CD4-positive, alpha-beta T cell (primary cell): ENCODE measurements around the gene REXO5. TPM values are rescaled to one million over a fixed set of nuclear protein-coding genes. Genes with fewer than 3 reads are reported as not detected.

ENCODE experiments used
- ATAC-seq: fragments of 200-7000 bp; cut with Tn5 transposase; one replicate; pipeline ENCODE4 v1.10.0; 2022; ENCODE audit warnings: mild to moderate bottlenecking; ENCODE audit not compliant: poor library complexity
- CTCF ChIA-PET: fragments of 350-600 bp; sonication (Branson Sonifier 250); formaldehyde crosslinking; loops from one replicate; lab custom pipeline; 2021; ENCODE audit warnings: antibody characterized with exemption, inconsistent platforms; lab: Charles Lee
- POLR2A ChIA-PET: fragments of 350-600 bp; sonication (Branson Sonifier 250); formaldehyde crosslinking; loops from one replicate; lab custom pipeline; 2021; ENCODE audit warnings: antibody characterized with exemption, inconsistent platforms; lab: Charles Lee
- DNase-seq, 14 experiments: peaks; one replicate each; pipeline ENCODE4 v3.0.0-alpha.2; 2013 to 2020; ENCODE audit warnings: mixed read lengths in 2 of 14
- H3K27ac ChIP-seq, 2 donors: one replicate each; pipeline versions ENCODE4 v1.5.1 to v1.7.0; 2013; ENCODE audit warnings: low read length in 2 of 2, low read depth in 1 of 2, mild to moderate bottlenecking in 1 of 2
- H3K27me3 ChIP-seq, 2 experiments: 1 replicate in 1 of 2; 2 replicates in 1 of 2; pipeline versions ENCODE4 v1.6.1 to v1.7.0; 2013; ENCODE audit warnings: low read length in 2 of 2, control low read depth in 1 of 2, mild to moderate bottlenecking in 1 of 2, moderate library complexity in 1 of 2; ENCODE audit not compliant: insufficient read depth in 2 of 2, control insufficient read depth in 1 of 2
- H3K36me3 ChIP-seq: one replicate; pipeline ENCODE4 v1.6.1; 2013; ENCODE audit warnings: low read length, control low read depth; ENCODE audit not compliant: insufficient read depth
- H3K4me1 ChIP-seq: one replicate; pipeline ENCODE4 v1.6.1; 2013; ENCODE audit warnings: low read length, control low read depth; ENCODE audit not compliant: insufficient read depth
- H3K4me3 ChIP-seq: one replicate; pipeline ENCODE4 v1.5.1; 2013; ENCODE audit warnings: mild to moderate bottlenecking, low read length, moderate library complexity
- H3K9me3 ChIP-seq, 2 experiments: 1 replicate in 1 of 2; 2 replicates in 1 of 2; pipeline versions ENCODE4 v1.6.1 to v1.7.0; 2013; ENCODE audit warnings: low read length in 2 of 2, mild to moderate bottlenecking in 2 of 2, control low read depth in 1 of 2, moderate library complexity in 1 of 2; ENCODE audit not compliant: control insufficient read depth in 1 of 2, insufficient read depth in 1 of 2
- H3K27ac Mint-ChIP-seq: one replicate; pipeline ENCODE4 v1.8.0; 2020; ENCODE audit warnings: mixed read lengths
- H3K27me3 Mint-ChIP-seq: one replicate; pipeline ENCODE4 v1.8.0; 2021; ENCODE audit warnings: mixed read lengths
- H3K36me3 Mint-ChIP-seq: one replicate; pipeline ENCODE4 v1.8.0; 2021; ENCODE audit warnings: low read depth, mixed read lengths
- H3K4me1 Mint-ChIP-seq: one replicate; pipeline ENCODE4 v1.8.0; 2021; ENCODE audit warnings: low read depth, mixed read lengths
- H3K4me3 Mint-ChIP-seq: one replicate; pipeline ENCODE4 v1.8.0; 2020; ENCODE audit warnings: mild to moderate bottlenecking, mixed read lengths
- H3K9me3 Mint-ChIP-seq: one replicate; pipeline ENCODE4 v1.8.0; 2020; ENCODE audit warnings: mixed read lengths
- CTCF ChIP-seq: fragments of 200-600 bp; IDR thresholded peaks from one replicate; pipeline ENCODE4 v1.8.0; 2022; ENCODE audit warnings: antibody characterized with exemption, mild to moderate bottlenecking
- intact Hi-C, 2 experiments: fragments of 100-400 bp; cut with DNase I in 1 of 2; cut with micrococcal nuclease in 1 of 2; formaldehyde crosslinking; loops; one replicate each; pipeline versions ENCODE4 v1.15.1 to v1.9.0; 2023 to 2025; cut with DNase I, micrococcal nuclease
- total RNA-seq, 174 experiments: library from RNA in 2 of 174; stranded (reverse) in 2 of 174; gene quantifications; one replicate each; pipeline ENCODE4 v1.2.3 and lab custom pipeline; 2021 to 2026

REXO5 gene
- total RNA-seq, 2 experiments from 2014 or later: 0.56 TPM; not detected in 1

DNA sequence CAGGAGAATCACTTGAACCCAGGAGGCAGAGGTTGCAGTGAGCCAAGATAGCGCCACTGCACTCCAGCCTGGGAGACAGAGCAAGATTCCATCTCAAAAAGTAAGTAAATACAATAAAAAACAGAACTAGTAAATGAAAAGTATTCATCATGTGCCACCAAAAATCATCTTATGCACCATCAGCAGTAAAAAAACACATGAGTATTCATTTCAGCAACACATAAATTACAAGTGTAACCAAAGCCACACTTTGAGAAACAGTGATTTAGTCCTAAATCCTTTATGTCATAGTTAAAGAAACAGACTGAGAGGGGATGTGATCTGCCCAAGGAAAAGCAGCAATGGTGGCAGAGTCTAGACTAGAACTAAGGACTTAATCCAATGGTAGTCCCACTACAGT is 80.9 kb downstream of the REXO5 start:
- Mint-ChIP-seq H3K9me3 (no peaks in the 10 kb centered on the region), H3K4me3 (no peak overlapping the region), H3K4me1 (peaks cover 14% of the 10 kb centered on the region), H3K36me3 (peaks cover 23% of the 10 kb centered on the region), H3K27me3 (no peaks in the 10 kb centered on the region), H3K27ac (no peak overlapping the region)
- DNase-seq: no peak
- Histone ChIP-seq H3K27ac (no peak overlapping the region), H3K4me1 (peaks cover 2% of the 10 kb centered on the region), H3K4me3 (no peak overlapping the region), H3K27me3 (no peaks in the 10 kb centered on the region), H3K9me3 (no peaks in the 10 kb centered on the region), H3K36me3 (peaks cover 18% of the 10 kb centered on the region)
- ChIA-PET POLR2A (interaction anchor here (1.1 kb wide), 1 partner anchor 13 kb away, joined by 3 read pairs; the partner anchor contains the start of genes DCUN1D3 and LYRM1), CTCF (no interaction called here)
- no peak for TF ChIP-seq CTCF
- intact Hi-C loops: no loop called here
- no peak for ATAC-seq

GRCh38 chr16:20889625-20890275 is 83.4 kb downstream of the REXO5 start:
- Mint-ChIP-seq H3K27ac (no peak overlapping the region), H3K9me3 (no peaks in the 10 kb centered on the region), H3K4me1 (peaks cover 4% of the 10 kb centered on the region), H3K36me3 (peaks cover 34% of the 10 kb centered on the region), H3K4me3 (no peak overlapping the region), H3K27me3 (no peaks in the 10 kb centered on the region)
- DNase-seq: no peak
- CTCF ChIA-PET: no interaction called here
- intact Hi-C loops: no loop called here
- POLR2A ChIA-PET: interaction anchor here (1.0 kb wide), 1 partner anchor 15 kb away, joined by 3 read pairs; no protein-coding TSS in a partner anchor
- H3K36me3 ChIP-seq: peaks cover 28% of the 10 kb centered on the region
- no peak for TF ChIP-seq CTCF
- no peaks in the 10 kb centered on the region for H3K9me3 ChIP-seq
- H3K4me3 ChIP-seq: no peak overlapping the region
- H3K4me1 ChIP-seq: no peaks in the 10 kb centered on the region
- no peak overlapping the region for H3K27ac ChIP-seq
- no peak for ATAC-seq
- H3K27me3 ChIP-seq: no peaks in the 10 kb centered on the region

DNA sequence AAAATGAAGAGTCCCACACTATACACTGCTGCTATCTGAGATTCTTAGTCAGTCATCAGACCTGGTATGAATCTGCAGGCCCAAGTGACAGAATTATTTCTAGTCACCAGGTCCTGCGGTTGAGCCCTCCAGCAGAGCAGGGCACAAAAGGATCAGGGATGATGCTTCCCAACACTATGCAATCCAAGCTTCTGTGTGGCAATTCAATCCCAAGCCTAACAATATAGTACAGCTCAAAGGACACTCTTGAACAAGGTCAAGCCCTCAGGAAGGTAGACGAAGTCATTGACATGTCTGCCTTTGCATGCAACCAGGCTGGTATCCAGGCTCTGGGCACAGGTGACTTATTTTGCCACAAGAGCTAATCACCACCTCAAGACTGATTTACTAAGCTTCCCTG is 88.1 kb downstream of the REXO5 start:
- Histone ChIP-seq H3K36me3 (peaks cover 28% of the 10 kb centered on the region), H3K27ac (no peak overlapping the region), H3K4me1 (peaks cover 6% of the 10 kb centered on the region), H3K27me3 (no peaks in the 10 kb centered on the region), H3K4me3 (no peak overlapping the region), H3K9me3 (no peaks in the 10 kb centered on the region)
- no peak for TF ChIP-seq CTCF
- ChIA-PET CTCF (no interaction called here), POLR2A (interaction anchor here (0.9 kb wide), 1 partner anchor 9 kb away, joined by 3 read pairs; no protein-coding TSS in a partner anchor)
- no peak for ATAC-seq
- DNase-seq: no peak
- intact Hi-C loops: no loop called here
- H3K27me3 Mint-ChIP-seq: no peaks in the 10 kb centered on the region
- peaks cover 29% of the 10 kb centered on the region for H3K4me1 Mint-ChIP-seq
- H3K36me3 Mint-ChIP-seq: peaks cover 43% of the 10 kb centered on the region
- H3K9me3 Mint-ChIP-seq: no peaks in the 10 kb centered on the region
- no peak overlapping the region for H3K4me3 Mint-ChIP-seq
- no peak overlapping the region for H3K27ac Mint-ChIP-seq
